Muscle of arm (tissue), 12 donors: Measurements from ENCODE around the gene CD46. TPM values are rescaled to one million over a fixed set of nuclear protein-coding genes. Genes with fewer than 3 reads are reported as not detected.
A peak's percentile ranks its signal among the peaks of the same experiment; 100 is the strongest.

Source experiments
- DNase-seq: peaks from one replicate; pipeline ENCODE4 v3.0.0-alpha.2; 2013
- polyA plus RNA-seq, 12 donors: library from polyadenylated mRNA; unstranded; fragments of 120-200 nt; gene quantifications; one replicate each; pipeline ENCODE4 v1.2.1, GENCODE V29; 2013; ENCODE audit not compliant: insufficient read length in 12 of 12

The CD46 gene
- polyA plus RNA-seq, 12 donors: 66.0 to 165 (median 102) TPM; not detected in 1

GRCh38 chr1:207791290-207791689 lies 39.4 kb downstream of the CD46 start:
- no peak for DNase-seq

- DNase-seq: no peak
Measured at GRCh38 chr1:207793327-207793726, 41.5 kb downstream of the CD46 start.

- DNase-seq: no peak
Measured at GRCh38 chr1:207794861-207795260, 43.0 kb downstream of the CD46 start.

GRCh38 chr1:207797229-207797973 lies 45.5 kb downstream of the CD46 start:
- peak; percentile 64 for DNase-seq

GRCh38 chr1:207798847-207799246 lies 47.0 kb downstream of the CD46 start:
- no peak for DNase-seq

- DNase-seq: no peak
Measured at GRCh38 chr1:207799989-207800648, 48.3 kb downstream of the CD46 start.

- no peak for DNase-seq
Measured at GRCh38 chr1:207801819-207802218, 50.0 kb downstream of the CD46 start.

- DNase-seq: no peak
Measured at GRCh38 chr1:207803678-207804077, 51.8 kb downstream of the CD46 start.

- no peak for DNase-seq
Measured at GRCh38 chr1:207804721-207805468, 53.0 kb downstream of the CD46 start.

GRCh38 chr1:207805841-207806421 lies 54.1 kb downstream of the CD46 start:
- no peak for DNase-seq

GRCh38 chr1:207806531-207807325 lies 54.9 kb downstream of the CD46 start:
- DNase-seq: no peak

- DNase-seq: no peak
Measured at GRCh38 chr1:207807326-207807689, 55.5 kb downstream of the CD46 start.

GRCh38 chr1:207807690-207808321 lies 56.0 kb downstream of the CD46 start:
- no peak for DNase-seq

GRCh38 chr1:207808322-207808705 lies 56.5 kb downstream of the CD46 start:
- no peak for DNase-seq

GRCh38 chr1:207808911-207809555 lies 57.2 kb downstream of the CD46 start:
- DNase-seq: no peak

- DNase-seq: no peak
Measured at GRCh38 chr1:207810173-207810572, 58.3 kb downstream of the CD46 start.

- DNase-seq: no peak
Measured at GRCh38 chr1:207810606-207811295, 58.9 kb downstream of the CD46 start.

GRCh38 chr1:207811319-207811718 lies 59.5 kb downstream of the CD46 start:
- no peak for DNase-seq

GRCh38 chr1:207811920-207812720 lies 60.3 kb downstream of the CD46 start:
- no peak for DNase-seq
